H1 (cell line): ENCODE data around the gene CCNY. TPM values are rescaled to one million over a fixed set of nuclear protein-coding genes. Genes with fewer than 3 reads are reported as not detected.

Experiments
- CTCF ChIA-PET: fragments of 300-600 bp; sonication (Branson Sonifier 250); formaldehyde crosslinking; loops from one replicate; lab custom pipeline; 2021; ENCODE audit not compliant: partially characterized antibody; lab: Charles Lee
- POLR2A ChIA-PET: fragments of 300-600 bp; sonication (Branson Sonifier 250); formaldehyde crosslinking; loops from one replicate; lab custom pipeline; 2021; ENCODE audit warnings: inconsistent platforms; ENCODE audit not compliant: partially characterized antibody; lab: Charles Lee
- DNase-seq, 2 experiments: peaks; one replicate each; pipeline versions ENCODE4 v3.0.0 to v3.0.0-alpha.2; 2010 to 2022; ENCODE audit warnings: low spot score in 2 of 2, low read depth in 1 of 2, mixed read lengths in 1 of 2
- FAIRE-seq: peaks from 2 replicates; lab custom pipeline; 2011; peaks lifted over from hg19 to GRCh38; lab: Jason Lieb, UNC
- H2AFZ ChIP-seq: 2 replicates; pipeline ENCODE4 v1.8.1; 2012; ENCODE audit warnings: low read length, inconsistent platforms
- H2AK5ac ChIP-seq: 2 replicates; pipeline ENCODE4 v1.6.1; 2013; ENCODE audit warnings: low read depth, low read length
- H2BK120ac ChIP-seq: replicated peaks from 2 replicates; pipeline ENCODE3; 2013; ENCODE audit warnings: low read depth, low read length, inconsistent platforms
- H2BK12ac ChIP-seq: 2 replicates; pipeline ENCODE4 v1.6.1; 2013; ENCODE audit warnings: low read depth, low read length
- H2BK15ac ChIP-seq: 2 replicates; pipeline ENCODE4 v1.6.1; 2013; ENCODE audit warnings: low read length
- H2BK20ac ChIP-seq: 2 replicates; pipeline ENCODE4 v1.6.1; 2013; ENCODE audit warnings: low read length
- H2BK5ac ChIP-seq: 2 replicates; pipeline ENCODE4 v1.6.1; 2013; ENCODE audit warnings: low read depth, low read length
- H3K14ac ChIP-seq: 2 replicates; pipeline ENCODE4 v1.6.1; 2013; ENCODE audit warnings: inconsistent platforms; ENCODE audit not compliant: insufficient read length
- H3K18ac ChIP-seq: 2 replicates; pipeline ENCODE4 v1.6.1; 2013; ENCODE audit warnings: low read length; ENCODE audit errors: extremely low read depth
- H3K23ac ChIP-seq: 2 replicates; pipeline ENCODE4 v1.6.1; 2013; ENCODE audit warnings: inconsistent platforms; ENCODE audit not compliant: insufficient read length
- H3K23me2 ChIP-seq: 2 replicates; pipeline ENCODE4 v1.6.1; 2013; ENCODE audit warnings: low read depth, low read length
- H3K27ac ChIP-seq: 2 replicates; pipeline ENCODE4 v1.6.1; 2011; ENCODE audit warnings: low read depth, low read length, inconsistent platforms
- H3K27me3 ChIP-seq, 4 experiments: replicated peaks in 1 of 4; 1 replicate in 1 of 4; 2 replicates in 3 of 4; pipeline versions ENCODE4 v1.6.1 to v1.8.1; 2011 to 2013; ENCODE audit warnings: low read length in 3 of 4, mild to moderate bottlenecking in 3 of 4, inconsistent platforms in 2 of 4, mixed read lengths in 2 of 4, moderate library complexity in 1 of 4; ENCODE audit not compliant: control insufficient read depth in 3 of 4, insufficient read depth in 3 of 4; ENCODE audit errors: extremely low read depth in 1 of 4
- H3K36me3 ChIP-seq, 4 experiments: 2 replicates each; pipeline versions ENCODE4 v1.6.1 to v1.8.1; 2011 to 2013; ENCODE audit warnings: mild to moderate bottlenecking in 4 of 4, low read length in 3 of 4, moderate library complexity in 2 of 4, control low read depth in 1 of 4, inconsistent platforms in 1 of 4; ENCODE audit not compliant: insufficient read depth in 4 of 4, control insufficient read depth in 2 of 4
- H3K4ac ChIP-seq: replicated peaks from 2 replicates; pipeline ENCODE3; 2013; ENCODE audit warnings: low read length, low read depth, mixed read lengths, inconsistent platforms; ENCODE audit not compliant: insufficient read length
- H3K4me1 ChIP-seq, 4 experiments: replicated peaks in 1 of 4; 1 replicate in 1 of 4; 2 replicates in 3 of 4; pipeline versions ENCODE4 v1.6.1 to v1.8.1; 2011 to 2013; ENCODE audit warnings: low read length in 3 of 4, inconsistent platforms in 2 of 4, mixed read lengths in 1 of 4; ENCODE audit not compliant: insufficient read depth in 4 of 4, control insufficient read depth in 3 of 4
- H3K4me2 ChIP-seq, 2 experiments: 2 replicates each; pipeline versions ENCODE4 v1.6.1 to v1.8.1; 2011 to 2013; ENCODE audit warnings: low read depth in 2 of 2, low read length in 2 of 2, control low read depth in 1 of 2, inconsistent platforms in 1 of 2, mild to moderate bottlenecking in 1 of 2; ENCODE audit not compliant: insufficient read depth in 1 of 2
- H3K4me3 ChIP-seq, 4 experiments: fragments of 200-600, 300-600 bp in 1 of 4; sonication (generic), shearing (Covaris generic), sonication (Bioruptor Twin) in 1 of 4; 2 replicates each; pipeline versions ENCODE4 v1.5.1 to v1.8.1; 2011 to 2016; ENCODE audit warnings: low read length in 4 of 4, low read depth in 3 of 4, control low read depth in 2 of 4, inconsistent platforms in 2 of 4, mild to moderate bottlenecking in 2 of 4, mixed read lengths in 1 of 4, moderate library complexity in 1 of 4; ENCODE audit not compliant: insufficient read depth in 2 of 4; ENCODE audit errors: extremely low read depth in 1 of 4
- H3K56ac ChIP-seq: replicated peaks from 2 replicates; pipeline ENCODE3; 2013; ENCODE audit warnings: low read depth, mild to moderate bottlenecking, mixed read lengths, low read length, inconsistent platforms; ENCODE audit not compliant: insufficient read length
- H3K79me1 ChIP-seq: 2 replicates; pipeline ENCODE4 v1.6.1; 2013; ENCODE audit warnings: low read depth, low read length, control low read depth
- H3K79me2 ChIP-seq, 2 experiments: 2 replicates each; pipeline versions ENCODE4 v1.6.1 to v1.8.1; 2012 to 2013; ENCODE audit warnings: low read length in 2 of 2, mild to moderate bottlenecking in 2 of 2, inconsistent platforms in 1 of 2; ENCODE audit not compliant: insufficient read depth in 2 of 2, control insufficient read depth in 1 of 2
- H3K9ac ChIP-seq, 4 experiments: replicated peaks in 1 of 4; 1 replicate in 1 of 4; 2 replicates in 3 of 4; pipeline versions ENCODE4 v1.6.1 to v1.8.1; 2011 to 2013; ENCODE audit warnings: low read depth in 3 of 4, low read length in 3 of 4, control low read depth in 2 of 4, mild to moderate bottlenecking in 2 of 4, moderate library complexity in 2 of 4, inconsistent platforms in 1 of 4; ENCODE audit errors: extremely low read depth in 1 of 4
- H3K9me3 ChIP-seq, 2 experiments: 2 replicates each; pipeline versions ENCODE4 v1.6.1 to v1.8.1; 2012 to 2013; ENCODE audit warnings: mild to moderate bottlenecking in 2 of 2, moderate library complexity in 2 of 2, control low read depth in 1 of 2, inconsistent platforms in 1 of 2, low read depth in 1 of 2, low read length in 1 of 2, mixed read lengths in 1 of 2; ENCODE audit not compliant: insufficient read depth in 2 of 2
- H4K20me1 ChIP-seq, 2 experiments: replicated peaks in 1 of 2; 2 replicates each; pipeline versions ENCODE3 to v1.8.1; 2011 to 2013; ENCODE audit warnings: inconsistent platforms in 2 of 2, low read length in 2 of 2, mild to moderate bottlenecking in 1 of 2; ENCODE audit not compliant: insufficient read depth in 2 of 2, control insufficient read depth in 1 of 2
- H4K5ac ChIP-seq: 2 replicates; pipeline ENCODE4 v1.6.1; 2013; ENCODE audit warnings: low read length, low read depth, mixed read lengths, inconsistent platforms; ENCODE audit not compliant: insufficient read length
- H4K8ac ChIP-seq: 2 replicates; pipeline ENCODE4 v1.8.0; 2013; ENCODE audit warnings: mild to moderate bottlenecking, moderate library complexity, low read length, inconsistent platforms; ENCODE audit not compliant: insufficient read depth; ENCODE audit errors: extremely low read depth
- H4K91ac ChIP-seq: replicated peaks from 2 replicates; pipeline ENCODE3; 2013; ENCODE audit warnings: low read length, mixed read lengths, inconsistent platforms; ENCODE audit not compliant: insufficient read length
- BACH1 ChIP-seq: IDR thresholded peaks from 2 replicates; pipeline ENCODE4 v1.6.1; 2012; ENCODE audit warnings: low read length, improper control_type of control experiment
- CBX5 ChIP-seq: fragments of 300-800, 300-1000 bp; sonication (generic); IDR thresholded peaks from 2 replicates; pipeline ENCODE4 v1.7.1; 2016; ENCODE audit warnings: antibody characterized with exemption, low read length, low read depth
- CEBPB ChIP-seq: IDR thresholded peaks from 2 replicates; pipeline ENCODE4 v1.6.1; 2012; ENCODE audit warnings: low read depth, low read length
- CHD1 ChIP-seq: IDR thresholded peaks from 2 replicates; pipeline ENCODE4 v1.6.1; 2012; ENCODE audit warnings: low read depth, low read length, improper control_type of control experiment
- RNF2 ChIP-seq: fragments of 200-900, 300-1000 bp; sonication (generic); IDR thresholded peaks from 2 replicates; pipeline ENCODE4 v1.7.1; 2016; ENCODE audit warnings: borderline replicate concordance, low read depth, mild to moderate bottlenecking, antibody characterized with exemption, low read length; ENCODE audit not compliant: poor library complexity, severe bottlenecking; ENCODE audit errors: missing control alignments
- WGBS, 2 experiments: shearing (Covaris generic) in 1 of 2; methylation state at CpG; one replicate each; pipeline versions ENCODE4 v1.1.6 to v1.1.7; 2013 to 2015; ENCODE audit warnings: low lambda C conversion rate in 2 of 2, mixed read lengths in 2 of 2, inconsistent platforms in 1 of 2, low coverage in 1 of 2, missing lambda C conversion rate in 1 of 2; ENCODE audit not compliant: insufficient replicate concordance in 2 of 2, insufficient coverage in 1 of 2, insufficient read length in 1 of 2; ENCODE audit errors: extremely low coverage in 1 of 2, missing lambda C conversion rate in 1 of 2; 5-methylcytosine and 5-hydroxymethylcytosine counted together
- polyA plus RNA-seq, 7 experiments: library from polyadenylated mRNA; depleted of rRNA in 3 of 7; stranded (reverse) in 5 of 7; unstranded in 2 of 7; fragments of >200 nt in 5 of 7; fragments of 200-250 nt in 2 of 7; gene quantifications; 1 replicate in 5 of 7; 2 replicates in 1 of 7; 4 replicates in 1 of 7; pipeline versions ENCODE4 v1.2.1 to v1.2.3, GENCODE V29; 2011 to 2013; ENCODE audit warnings: missing spikeins in 2 of 7, mixed read lengths in 2 of 7
- total RNA-seq: library from RNA; stranded (reverse); fragmentation: NEBNext Ultra II Directional; extraction: Animal tissue kit (Norgen Biotek cat#: 25700); gene quantifications from 2 replicates; pipeline ENCODE4 v1.2.1, GENCODE V29; 2021
- TF ChIP-seq, protein P1 (sequence below): IDR thresholded peaks from 2 replicates; pipeline ENCODE4 v1.6.1; 2012; ENCODE audit warnings: low read length, inconsistent platforms

CCNY gene
- total and polyA plus RNA-seq, 2 of the 8 experiments (the other 6 are each of a cell fraction or from before 2014, with no cell fraction given), result 25.3 to 68.2 TPM

- Histone ChIP-seq H3K18ac (no peak overlapping the region; the same call in 1 of the 2 replicates), H4K20me1 (peaks cover 2 to 12% of the 10 kb centered on the region in 2 experiments), H3K23ac (no peak overlapping the region), H2AFZ (no peak overlapping the region), H4K91ac (no peak overlapping the region), H2BK120ac (no peak overlapping the region), H3K9me3 (no peaks in the 10 kb centered on the region), H3K4me3 (no peak overlapping the region), H2BK20ac (no peak overlapping the region), H2BK15ac (no peak overlapping the region), H3K56ac (no peak overlapping the region), H3K4me1 (peaks cover 7 to 33% (median 11%) of the 10 kb centered on the region in 4 experiments; a peak in 6 of 7 replicates), H2BK12ac (peak overlapping the region; percentile 68; the same call in 1 of the 2 replicates), H3K27me3 (no peaks in the 10 kb centered on the region), H3K23me2 (no peaks in the 10 kb centered on the region), H4K8ac (no peak overlapping the region), H2AK5ac (0 out of 2 replicates have a peak overlapping the region, but pooled peaks have one; percentile 39), H3K79me2 (peaks cover 5 to 88% of the 10 kb centered on the region in 2 experiments), H3K9ac (no peak overlapping the region), H3K36me3 (no peaks in the 10 kb centered on the region), H3K14ac (no peak overlapping the region), H2BK5ac (no peak overlapping the region; the same call in 1 of the 2 replicates), H3K4me2 (no peak overlapping the region; a peak in 1 of 4 replicates), H3K4ac (no peak overlapping the region), H3K27ac (no peak overlapping the region), H3K79me1 (peaks cover 14% of the 10 kb centered on the region), H4K5ac (no peak overlapping the region)
- no peak for TF ChIP-seq CHD1
- no peak for TF ChIP-seq RNF2
- TF ChIP-seq CBX5, result no peak
- TF ChIP-seq, protein P1, sequence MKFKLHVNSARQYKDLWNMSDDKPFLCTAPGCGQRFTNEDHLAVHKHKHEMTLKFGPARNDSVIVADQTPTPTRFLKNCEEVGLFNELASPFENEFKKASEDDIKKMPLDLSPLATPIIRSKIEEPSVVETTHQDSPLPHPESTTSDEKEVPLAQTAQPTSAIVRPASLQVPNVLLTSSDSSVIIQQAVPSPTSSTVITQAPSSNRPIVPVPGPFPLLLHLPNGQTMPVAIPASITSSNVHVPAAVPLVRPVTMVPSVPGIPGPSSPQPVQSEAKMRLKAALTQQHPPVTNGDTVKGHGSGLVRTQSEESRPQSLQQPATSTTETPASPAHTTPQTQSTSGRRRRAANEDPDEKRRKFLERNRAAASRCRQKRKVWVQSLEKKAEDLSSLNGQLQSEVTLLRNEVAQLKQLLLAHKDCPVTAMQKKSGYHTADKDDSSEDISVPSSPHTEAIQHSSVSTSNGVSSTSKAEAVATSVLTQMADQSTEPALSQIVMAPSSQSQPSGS, result no peak
- TF ChIP-seq CEBPB, result no peak
- no peak for TF ChIP-seq BACH1
- no peak for DNase-seq
- POLR2A ChIA-PET, result no interaction called here
- WGBS, 2 experiments, result 90% methylated on average over 12 of the region's 12 CpGs; no CpG with 5 or more reads in 1 of the 2 experiments
- CTCF ChIA-PET, result interaction anchor here (0.6 to 2.6 kb wide), 4 partner anchors 13 to 407 kb away, joined by 3 to 9 read pairs (median 3); no protein-coding TSS in a partner anchor
- no peak for FAIRE-seq
Measured at GRCh38 chr10:35413985-35414861, 77.9 kb downstream of the CCNY start.
